Skeletal muscle tissue (tissue), 4 donors: ENCODE results near the gene NT5C1A. TPM values are rescaled to one million over a fixed set of nuclear protein-coding genes. Genes with fewer than 3 reads are reported as not detected.

Experiments
- H3K27ac ChIP-seq: one replicate; pipeline ENCODE4 v1.7.0; 2013; ENCODE audit warnings: mild to moderate bottlenecking, low read depth, low read length, inconsistent platforms
- H3K27me3 ChIP-seq, 3 donors: one replicate each; pipeline ENCODE4 v1.7.0; 2013; ENCODE audit warnings: low read length in 3 of 3; ENCODE audit not compliant: control insufficient read depth in 3 of 3, insufficient read depth in 3 of 3
- H3K36me3 ChIP-seq, 3 donors: one replicate each; pipeline ENCODE4 v1.7.0; 2013; ENCODE audit warnings: low read length in 3 of 3; ENCODE audit not compliant: control insufficient read depth in 3 of 3, insufficient read depth in 3 of 3
- H3K4me1 ChIP-seq, 3 donors: one replicate each; pipeline ENCODE4 v1.7.0; 2013; ENCODE audit warnings: low read length in 3 of 3, mild to moderate bottlenecking in 3 of 3; ENCODE audit not compliant: control insufficient read depth in 3 of 3, insufficient read depth in 3 of 3
- H3K4me3 ChIP-seq, 3 donors: one replicate each; pipeline ENCODE4 v1.7.0; 2013; ENCODE audit warnings: low read length in 3 of 3
- H3K9ac ChIP-seq, 3 donors: one replicate each; pipeline ENCODE4 v1.7.0; 2013; ENCODE audit warnings: low read length in 3 of 3, mild to moderate bottlenecking in 3 of 3, moderate library complexity in 2 of 3, low read depth in 1 of 3
- H3K9me3 ChIP-seq, 3 donors: one replicate each; pipeline ENCODE4 v1.7.0; 2013; ENCODE audit warnings: low read length in 3 of 3; ENCODE audit not compliant: control insufficient read depth in 3 of 3
- total RNA-seq: library from RNA; depleted of rRNA; stranded (reverse); fragments of >200 nt; gene quantifications from one replicate; pipeline ENCODE4 v1.2.3, GENCODE V29; 2014
- donor health status: Osteomylitis.

NT5C1A gene
- total RNA-seq, 1 donor from 2014 or later: 11.0 TPM

DNA sequence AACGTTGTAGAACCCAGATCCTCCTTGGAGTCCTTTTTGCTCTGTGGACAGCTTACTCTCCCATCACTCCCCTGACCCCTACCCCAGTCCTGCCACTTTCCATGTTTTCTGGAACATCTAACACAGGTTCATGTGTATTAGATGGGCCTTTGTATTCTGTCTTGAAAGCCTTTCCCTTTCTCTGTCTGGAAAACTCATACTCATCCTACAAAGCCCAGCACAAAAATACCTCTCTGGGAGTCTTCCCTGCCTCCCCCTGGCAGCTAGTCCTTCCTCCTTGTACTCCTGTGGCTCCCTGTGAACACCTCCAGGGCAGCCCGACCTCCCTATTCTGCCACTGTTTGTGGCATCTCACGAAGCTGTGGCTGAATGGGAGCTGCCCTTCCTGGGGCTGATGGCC is 24.7 kb downstream of the NT5C1A start:
- peaks cover 0 to 2% (median 0%) of the 10 kb centered on the region in 3 donors for H3K9me3 ChIP-seq

DNA sequence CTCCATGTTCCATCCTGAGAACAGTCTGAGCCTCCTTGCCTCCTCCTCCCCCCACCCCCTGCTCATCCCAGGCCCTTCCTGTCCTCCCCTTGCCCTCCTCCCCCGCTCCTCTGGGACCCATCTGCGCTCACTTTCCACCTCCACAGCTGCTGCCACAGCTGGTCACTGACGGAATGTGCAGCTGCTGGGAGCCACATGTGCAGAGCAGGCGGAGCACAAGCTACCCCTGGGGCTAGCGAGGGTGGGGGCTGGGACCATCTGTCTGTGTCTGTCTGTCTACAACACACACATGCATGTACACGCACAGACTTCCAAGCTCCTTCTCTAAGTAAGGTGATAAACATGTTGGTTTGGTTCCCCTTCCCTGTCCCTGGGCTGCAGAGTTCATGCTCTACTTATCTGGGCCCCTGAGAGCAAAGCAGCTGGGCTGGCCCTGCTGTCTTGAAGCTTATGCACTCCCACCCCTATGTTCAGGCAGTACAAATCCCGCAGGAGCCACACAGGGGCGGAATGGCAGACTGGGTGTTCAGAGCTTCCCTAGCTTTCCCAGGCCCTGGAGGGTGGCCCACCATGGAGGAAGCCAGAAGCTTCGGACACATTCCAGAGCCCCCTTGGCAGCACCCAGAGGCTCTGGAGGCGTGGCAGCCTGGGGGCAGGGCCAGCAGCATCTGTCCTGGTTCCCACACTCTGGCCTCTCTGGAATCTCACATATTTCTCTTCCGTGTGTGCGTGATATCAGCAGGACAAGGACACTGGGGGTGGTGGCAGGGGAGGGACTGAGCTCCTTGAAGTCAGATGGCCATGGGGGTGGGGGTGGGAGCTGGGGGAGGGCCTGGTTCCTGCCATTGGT is 25.4 kb downstream of the NT5C1A start:
- Histone ChIP-seq H3K4me1 (peaks cover 14 to 63% (median 16%) of the 10 kb centered on the region in 3 donors), H3K27ac (no peak overlapping the region), H3K4me3 (no peak overlapping the region), H3K36me3 (peaks cover 0 to 16% (median 7%) of the 10 kb centered on the region in 3 donors), H3K9ac (peak overlapping the region in 1 of 3 donors; percentile 66), H3K9me3 (peaks cover 0 to 2% (median 0%) of the 10 kb centered on the region in 3 donors), H3K27me3 (no peaks in the 10 kb centered on the region)

More for the DNA sequence above, 24.7 kb downstream of the NT5C1A start:
- Histone ChIP-seq H3K27me3 (no peaks in the 10 kb centered on the region), H3K27ac (no peak overlapping the region), H3K4me1 (peaks cover 14 to 63% (median 18%) of the 10 kb centered on the region in 3 donors), H3K9ac (peak overlapping the region in 1 of 3 donors; percentile 50), H3K4me3 (no peak overlapping the region), H3K36me3 (peaks cover 0 to 16% (median 7%) of the 10 kb centered on the region in 3 donors)

DNA sequence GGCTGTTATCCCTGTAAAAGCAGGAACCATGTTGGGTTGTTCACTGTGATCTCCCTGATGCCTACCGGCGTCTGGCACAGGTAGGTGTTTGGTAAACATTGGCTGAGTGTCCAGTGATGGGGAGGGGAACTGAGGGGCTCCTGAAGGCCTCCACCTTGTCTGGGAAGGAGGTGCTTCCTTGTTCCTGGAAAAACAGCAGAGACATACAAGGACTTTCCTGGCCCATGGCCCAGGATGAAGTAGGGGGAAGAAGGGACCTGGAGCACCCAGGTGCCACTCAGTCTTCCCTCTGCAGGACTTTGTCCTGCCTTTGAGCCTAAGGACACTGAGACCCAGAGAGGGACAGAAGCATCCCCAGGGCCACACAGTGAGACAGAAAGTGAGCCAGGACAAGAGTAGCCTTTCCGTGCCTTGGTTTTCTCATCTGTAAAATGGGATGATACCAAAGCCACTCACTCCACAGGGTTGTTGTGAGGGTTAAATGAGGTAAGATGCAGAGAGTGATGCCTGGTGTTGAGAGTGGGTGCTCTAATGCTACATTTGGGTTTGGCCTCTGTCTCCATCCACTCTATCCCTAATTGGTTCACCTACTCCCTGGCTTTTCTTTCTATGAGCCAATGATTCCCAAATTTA is 26.4 kb downstream of the NT5C1A start:
- H3K36me3 ChIP-seq: peaks cover 0 to 14% (median 5%) of the 10 kb centered on the region in 3 donors
- peaks cover 14 to 66% (median 16%) of the 10 kb centered on the region in 3 donors for H3K4me1 ChIP-seq
- H3K27me3 ChIP-seq: no peaks in the 10 kb centered on the region
- H3K9me3 ChIP-seq: peaks cover 0 to 2% (median 0%) of the 10 kb centered on the region in 3 donors
- H3K27ac ChIP-seq: no peak overlapping the region
- peak overlapping the region in 1 of 3 donors; percentile 29 for H3K4me3 ChIP-seq
- H3K9ac ChIP-seq: no peak overlapping the region

GRCh38 chr1:39643705-39644104 is 28.2 kb downstream of the NT5C1A start:
- H3K9me3 ChIP-seq: no peaks in the 10 kb centered on the region
- H3K4me1 ChIP-seq: peaks cover 18 to 72% (median 19%) of the 10 kb centered on the region in 3 donors
- H3K27me3 ChIP-seq: no peaks in the 10 kb centered on the region
- peaks cover 0 to 7% (median 0%) of the 10 kb centered on the region in 3 donors for H3K36me3 ChIP-seq
- H3K4me3 ChIP-seq: peak overlapping the region in 1 of 3 donors; percentile 50
- no peak overlapping the region for H3K27ac ChIP-seq
- H3K9ac ChIP-seq: peak overlapping the region in 1 of 3 donors; percentile 65

- Histone ChIP-seq H3K4me1 (peaks cover 12 to 63% (median 15%) of the 10 kb centered on the region in 3 donors), H3K27me3 (peaks cover 0 to 2% (median under 1%) of the 10 kb centered on the region in 3 donors), H3K36me3 (peaks cover 0 to 5% (median 0%) of the 10 kb centered on the region in 3 donors), H3K9ac (peak overlapping the region in 1 of 3 donors; percentile 65), H3K4me3 (peak overlapping the region in 1 of 3 donors; percentile 50), H3K9me3 (no peaks in the 10 kb centered on the region), H3K27ac (no peak overlapping the region)
Observed at GRCh38 chr1:39642796-39643195, 29.1 kb downstream of the NT5C1A start.

DNA sequence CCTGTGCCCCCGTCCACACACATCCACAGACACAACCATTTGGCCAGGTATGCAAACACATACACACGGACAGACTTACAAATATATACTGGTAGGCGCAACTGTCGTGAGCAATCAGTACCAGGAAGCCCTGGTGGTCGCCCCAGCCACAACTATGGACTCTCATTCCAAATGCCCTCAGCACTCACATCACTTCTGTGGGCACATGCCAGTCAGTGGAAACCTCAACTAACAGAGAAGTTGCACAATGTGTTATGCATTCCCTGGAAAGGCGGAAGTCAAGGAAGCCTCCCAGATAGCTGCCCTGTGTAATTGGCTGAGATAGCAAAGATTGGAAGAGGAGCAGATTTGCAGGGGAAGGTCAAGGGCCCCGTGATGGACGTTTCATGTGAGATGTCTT is 31.0 kb downstream of the NT5C1A start:
- no peak overlapping the region for H3K9ac ChIP-seq
- no peak overlapping the region for H3K4me3 ChIP-seq
- no peaks in the 10 kb centered on the region for H3K9me3 ChIP-seq
- H3K27me3 ChIP-seq: peaks cover 0 to 5% (median 3%) of the 10 kb centered on the region in 3 donors
- peaks cover 0 to 2% (median 0%) of the 10 kb centered on the region in 3 donors for H3K36me3 ChIP-seq
- peaks cover 4 to 46% (median 12%) of the 10 kb centered on the region in 3 donors for H3K4me1 ChIP-seq
- H3K27ac ChIP-seq: no peak overlapping the region

- Histone ChIP-seq H3K4me1 (peaks cover 4 to 40% (median 19%) of the 10 kb centered on the region in 3 donors), H3K9ac (peak within 1 kb of the TSS in 2 of 3 donors; percentile 52 to 81), H3K36me3 (no peaks in the 10 kb centered on the region), H3K4me3 (peak within 1 kb of the TSS; percentile 53 to 77 (median 61)), H3K9me3 (no peaks in the 10 kb centered on the region), H3K27me3 (peaks cover 0 to 5% (median 3%) of the 10 kb centered on the region in 3 donors), H3K27ac (peak within 1 kb of the TSS; percentile 52)
Observed at GRCh38 chr1:39639305-39640130, 32.4 kb downstream of the NT5C1A start, which contains the start of gene HEYL. HEYL (minus strand) TSS chr1:39639643; CDS start chr1:39639625, 18 bp downstream.

DNA sequence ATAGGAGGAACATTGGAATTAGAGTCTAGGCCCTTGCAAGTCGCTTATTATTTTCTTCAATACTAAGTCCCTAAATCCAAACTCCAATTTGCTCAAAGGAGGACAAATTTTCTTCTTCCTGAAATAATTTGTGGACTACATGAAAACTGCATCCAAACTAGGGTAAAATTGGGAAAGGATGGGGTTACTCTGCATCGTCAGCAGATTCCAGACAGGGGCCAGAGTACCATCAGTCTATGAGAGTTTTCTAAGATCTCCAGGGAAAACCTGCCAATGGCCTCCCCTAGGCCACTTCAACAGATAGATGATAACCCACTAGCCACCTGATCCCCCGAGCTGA is 33.0 kb downstream of the NT5C1A start:
- H3K27me3 ChIP-seq: peaks cover 0 to 5% (median 3%) of the 10 kb centered on the region in 3 donors
- H3K4me1 ChIP-seq: peaks cover 4 to 36% (median 19%) of the 10 kb centered on the region in 3 donors
- H3K9ac ChIP-seq: peak overlapping the region in 2 of 3 donors; percentile 52 to 81
- peak overlapping the region; percentile 53 to 77 (median 61) for H3K4me3 ChIP-seq
- peak overlapping the region; percentile 52 for H3K27ac ChIP-seq
- H3K9me3 ChIP-seq: no peaks in the 10 kb centered on the region
- no peaks in the 10 kb centered on the region for H3K36me3 ChIP-seq

DNA sequence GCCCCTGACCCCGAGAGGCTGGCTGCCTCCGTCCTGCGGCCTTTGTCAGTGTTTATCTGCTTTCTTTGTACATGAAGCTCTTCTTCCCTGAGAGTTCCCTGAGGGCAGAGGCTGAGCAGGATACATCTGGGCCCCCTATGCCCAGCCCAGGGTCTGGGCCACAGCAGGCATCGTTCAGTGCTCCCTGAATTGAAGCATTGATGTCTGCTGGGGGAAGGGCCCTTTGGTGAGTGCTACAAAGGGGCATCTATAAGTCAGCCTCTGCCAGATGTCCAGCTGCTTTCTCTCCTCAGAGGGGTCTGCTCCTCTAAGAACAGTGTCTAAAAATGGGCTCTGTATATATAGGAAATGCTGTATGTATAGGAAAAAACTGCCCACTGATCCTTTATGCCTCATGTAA is 34.5 kb downstream of the NT5C1A start:
- Histone ChIP-seq H3K27me3 (peaks cover 0 to 5% (median 3%) of the 10 kb centered on the region in 3 donors), H3K27ac (no peak overlapping the region), H3K4me3 (peak overlapping the region in 1 of 3 donors; percentile 2), H3K9me3 (no peaks in the 10 kb centered on the region), H3K36me3 (no peaks in the 10 kb centered on the region), H3K9ac (peak overlapping the region in 1 of 3 donors; percentile 20), H3K4me1 (peaks cover 11 to 29% (median 23%) of the 10 kb centered on the region in 3 donors)
